C4-2B (cell line): ENCODE measurements around the gene CEP128.

Source experiments
- ZFX ChIP-seq: fragments of 450-650 bp; IDR thresholded peaks from 2 replicates; pipeline ENCODE4 v1.6.1; 2017
- TF ChIP-seq, protein P1 (sequence below): fragments of 450-650 bp; conservative IDR thresholded peaks from 2 replicates; pipeline ENCODE4 v1.5.1; 2017; ENCODE audit warnings: mild to moderate bottlenecking

DNA sequence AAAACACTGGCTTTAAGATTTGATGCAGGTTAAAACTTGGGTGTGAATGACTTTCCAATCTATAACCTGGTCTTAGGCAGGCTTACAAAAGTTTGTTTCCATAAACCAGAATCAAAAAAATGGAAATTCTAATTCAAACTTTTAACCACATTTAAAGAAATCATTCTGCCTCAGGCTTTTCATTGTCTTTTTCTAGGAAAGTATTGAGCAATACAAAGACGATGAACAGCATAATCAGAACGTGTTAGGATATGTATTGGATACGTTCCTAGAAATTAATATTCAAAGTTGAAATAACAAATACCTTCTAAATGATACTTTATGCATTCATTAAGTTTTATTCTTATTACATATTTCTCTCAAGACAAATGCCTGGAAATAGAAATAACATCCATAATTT is 172.9 kb downstream of the CEP128 start:
- TF ChIP-seq, protein P1, sequence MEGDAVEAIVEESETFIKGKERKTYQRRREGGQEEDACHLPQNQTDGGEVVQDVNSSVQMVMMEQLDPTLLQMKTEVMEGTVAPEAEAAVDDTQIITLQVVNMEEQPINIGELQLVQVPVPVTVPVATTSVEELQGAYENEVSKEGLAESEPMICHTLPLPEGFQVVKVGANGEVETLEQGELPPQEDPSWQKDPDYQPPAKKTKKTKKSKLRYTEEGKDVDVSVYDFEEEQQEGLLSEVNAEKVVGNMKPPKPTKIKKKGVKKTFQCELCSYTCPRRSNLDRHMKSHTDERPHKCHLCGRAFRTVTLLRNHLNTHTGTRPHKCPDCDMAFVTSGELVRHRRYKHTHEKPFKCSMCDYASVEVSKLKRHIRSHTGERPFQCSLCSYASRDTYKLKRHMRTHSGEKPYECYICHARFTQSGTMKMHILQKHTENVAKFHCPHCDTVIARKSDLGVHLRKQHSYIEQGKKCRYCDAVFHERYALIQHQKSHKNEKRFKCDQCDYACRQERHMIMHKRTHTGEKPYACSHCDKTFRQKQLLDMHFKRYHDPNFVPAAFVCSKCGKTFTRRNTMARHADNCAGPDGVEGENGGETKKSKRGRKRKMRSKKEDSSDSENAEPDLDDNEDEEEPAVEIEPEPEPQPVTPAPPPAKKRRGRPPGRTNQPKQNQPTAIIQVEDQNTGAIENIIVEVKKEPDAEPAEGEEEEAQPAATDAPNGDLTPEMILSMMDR: no peak
- no peak for TF ChIP-seq ZFX
